Measurements from ENCODE around the gene FBXW7. TPM values are rescaled to one million over a fixed set of nuclear protein-coding genes. Genes with fewer than 3 reads are reported as not detected.

FBXW7 gene
- total RNA-seq, 1 experiment from 2014 or later: 23.0 TPM

- CTCF ChIA-PET: no interaction called here
- no peak overlapping the region for H3K4me3 Mint-ChIP-seq
- no peaks in the 10 kb centered on the region for H3K36me3 Mint-ChIP-seq
- H3K27me3 Mint-ChIP-seq (ENCODE audit: low read depth): no peaks in the 10 kb centered on the region
- no peaks in the 10 kb centered on the region for H3K9me3 Mint-ChIP-seq
- TF ChIP-seq OVOL2 (CRISPR knock-in tag; IDR thresholded peaks at IDR 0.05; ENCODE audit: borderline replicate concordance) (no peak), E2F5 (CRISPR knock-in tag; IDR thresholded peaks at IDR 0.05) (no peak), CBFB (CRISPR knock-in tag; IDR thresholded peaks at IDR 0.05; ENCODE audit: low read depth) (no peak), NFATC4 (CRISPR knock-in tag; IDR thresholded peaks at IDR 0.05) (no peak), FOXP1 (CRISPR knock-in tag; IDR thresholded peaks at IDR 0.05; ENCODE audit: borderline replicate concordance) (no peak), AR (CRISPR knock-in tag; IDR thresholded peaks at IDR 0.05) (no peak), JUN (CRISPR knock-in tag; IDR thresholded peaks at IDR 0.05) (no peak), ZNF416 (CRISPR knock-in tag; IDR thresholded peaks at IDR 0.05) (no peak), CREB1 (CRISPR knock-in tag; IDR thresholded peaks at IDR 0.05) (no peak), ZBTB21 (CRISPR knock-in tag; IDR thresholded peaks at IDR 0.05; ENCODE audit: borderline replicate concordance) (no peak), ATF2 (CRISPR knock-in tag; IDR thresholded peaks at IDR 0.05; ENCODE audit: borderline replicate concordance, low read depth) (no peak), ZNF232 (CRISPR knock-in tag; IDR thresholded peaks at IDR 0.05) (no peak), ZNF219 (CRISPR knock-in tag; IDR thresholded peaks at IDR 0.05; ENCODE audit: borderline replicate concordance) (no peak), FOXK1 (CRISPR knock-in tag; IDR thresholded peaks at IDR 0.05) (no peak)
- TF ChIP-seq, protein P1, sequence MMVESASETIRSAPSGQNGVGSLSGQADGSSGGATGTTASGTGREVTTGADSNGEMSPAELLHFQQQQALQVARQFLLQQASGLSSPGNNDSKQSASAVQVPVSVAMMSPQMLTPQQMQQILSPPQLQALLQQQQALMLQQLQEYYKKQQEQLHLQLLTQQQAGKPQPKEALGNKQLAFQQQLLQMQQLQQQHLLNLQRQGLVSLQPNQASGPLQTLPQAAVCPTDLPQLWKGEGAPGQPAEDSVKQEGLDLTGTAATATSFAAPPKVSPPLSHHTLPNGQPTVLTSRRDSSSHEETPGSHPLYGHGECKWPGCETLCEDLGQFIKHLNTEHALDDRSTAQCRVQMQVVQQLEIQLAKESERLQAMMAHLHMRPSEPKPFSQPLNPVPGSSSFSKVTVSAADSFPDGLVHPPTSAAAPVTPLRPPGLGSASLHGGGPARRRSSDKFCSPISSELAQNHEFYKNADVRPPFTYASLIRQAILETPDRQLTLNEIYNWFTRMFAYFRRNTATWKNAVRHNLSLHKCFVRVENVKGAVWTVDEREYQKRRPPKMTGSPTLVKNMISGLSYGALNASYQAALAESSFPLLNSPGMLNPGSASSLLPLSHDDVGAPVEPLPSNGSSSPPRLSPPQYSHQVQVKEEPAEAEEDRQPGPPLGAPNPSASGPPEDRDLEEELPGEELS (CRISPR knock-in tag; IDR thresholded peaks at IDR 0.05): no peak
- TF ChIP-seq, protein P2, sequence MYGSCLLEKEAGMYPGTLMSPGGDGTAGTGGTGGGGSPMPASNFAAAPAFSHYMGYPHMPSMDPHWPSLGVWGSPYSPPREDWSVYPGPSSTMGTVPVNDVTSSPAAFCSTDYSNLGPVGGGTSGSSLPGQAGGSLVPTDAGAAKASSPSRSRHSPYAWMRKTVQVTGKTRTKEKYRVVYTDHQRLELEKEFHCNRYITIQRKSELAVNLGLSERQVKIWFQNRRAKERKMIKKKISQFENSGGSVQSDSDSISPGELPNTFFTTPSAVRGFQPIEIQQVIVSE (CRISPR knock-in tag; IDR thresholded peaks at IDR 0.05; ENCODE audit: borderline replicate concordance): no peak
- TF ChIP-seq, protein P3, sequence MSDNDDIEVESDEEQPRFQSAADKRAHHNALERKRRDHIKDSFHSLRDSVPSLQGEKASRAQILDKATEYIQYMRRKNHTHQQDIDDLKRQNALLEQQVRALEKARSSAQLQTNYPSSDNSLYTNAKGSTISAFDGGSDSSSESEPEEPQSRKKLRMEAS (CRISPR knock-in tag; IDR thresholded peaks at IDR 0.05): no peak
- TF ChIP-seq, protein P4, sequence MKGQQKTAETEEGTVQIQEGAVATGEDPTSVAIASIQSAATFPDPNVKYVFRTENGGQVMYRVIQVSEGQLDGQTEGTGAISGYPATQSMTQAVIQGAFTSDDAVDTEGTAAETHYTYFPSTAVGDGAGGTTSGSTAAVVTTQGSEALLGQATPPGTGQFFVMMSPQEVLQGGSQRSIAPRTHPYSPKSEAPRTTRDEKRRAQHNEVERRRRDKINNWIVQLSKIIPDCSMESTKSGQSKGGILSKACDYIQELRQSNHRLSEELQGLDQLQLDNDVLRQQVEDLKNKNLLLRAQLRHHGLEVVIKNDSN (CRISPR knock-in tag; IDR thresholded peaks at IDR 0.05): no peak
- no peak overlapping the region for H3K27ac Mint-ChIP-seq
- H3K4me1 Mint-ChIP-seq: peaks cover 23% of the 10 kb centered on the region
- DNase-seq (ENCODE audit: low spot score) (no peak), ATAC-seq (no peak)
- POLR2A ChIA-PET: no interaction called here
These were observed 226.5 kb downstream of the FBXW7 start for GRCh38 chr4:152309418-152309817.

All from WTC11 (cell line).